Kidney (tissue), 14 donors: ENCODE measurements around the gene SHD. TPM values are rescaled to one million over a fixed set of nuclear protein-coding genes. Genes with fewer than 3 reads are reported as not detected.

ENCODE experiments used
- DNase-seq, 5 donors: peaks; one replicate each; pipeline ENCODE4 v3.0.0-alpha.2; 2013 to 2020
- FAIRE-seq: peaks from 2 replicates; lab custom pipeline; 2012; peaks lifted over from hg19 to GRCh38; lab: Jason Lieb, UNC
- H3K27ac ChIP-seq, 2 donors: one replicate each; pipeline ENCODE4 v1.7.0; 2013; ENCODE audit warnings: low read depth in 2 of 2, low read length in 2 of 2, inconsistent platforms in 1 of 2
- H3K27me3 ChIP-seq: one replicate; pipeline ENCODE4 v1.7.1; 2013; ENCODE audit warnings: low read length, inconsistent platforms; ENCODE audit not compliant: control insufficient read depth, insufficient read depth
- H3K36me3 ChIP-seq, 3 donors: one replicate each; pipeline versions ENCODE4 v1.7.0 to v1.7.1; 2013; ENCODE audit warnings: low read length in 3 of 3, control low read depth in 1 of 3, inconsistent platforms in 1 of 3; ENCODE audit not compliant: insufficient read depth in 3 of 3, control insufficient read depth in 2 of 3
- H3K4me1 ChIP-seq, 3 donors: one replicate each; pipeline versions ENCODE4 v1.7.0 to v1.7.1; 2013; ENCODE audit warnings: low read length in 3 of 3, inconsistent platforms in 1 of 3, low read depth in 1 of 3; ENCODE audit not compliant: control insufficient read depth in 2 of 3, insufficient read depth in 2 of 3
- H3K4me3 ChIP-seq, 3 donors: one replicate each; pipeline versions ENCODE4 v1.7.0 to v1.8.1; 2013; ENCODE audit warnings: low read length in 3 of 3, control low read depth in 1 of 3, inconsistent platforms in 1 of 3
- H3K9ac ChIP-seq, 3 donors: one replicate each; pipeline versions ENCODE4 v1.7.0 to v1.7.1; 2013; ENCODE audit warnings: low read length in 3 of 3, control low read depth in 1 of 3, inconsistent platforms in 1 of 3
- H3K9me3 ChIP-seq, 3 donors: one replicate each; pipeline versions ENCODE4 v1.7.0 to v1.7.1; 2013; ENCODE audit warnings: low read length in 3 of 3, control low read depth in 1 of 3, inconsistent platforms in 1 of 3; ENCODE audit not compliant: control insufficient read depth in 2 of 3, insufficient read depth in 1 of 3
- CTCF ChIP-seq: IDR thresholded peaks from 3 replicates; pipeline ENCODE4 v1.5.1; 2012; ENCODE audit warnings: mild to moderate bottlenecking, moderate library complexity, borderline replicate concordance; ENCODE audit not compliant: insufficient read depth; ENCODE audit errors: extremely low read depth
- intact Hi-C: fragments of 100-400 bp; cut with DNase I; formaldehyde crosslinking; loops from one replicate; pipeline ENCODE4 v1.11.1; 2022
- polyA plus RNA-seq: library from polyadenylated mRNA; stranded (reverse); fragments of 350-450 nt; fragmentation: Illumina TruSeq; extraction: RNeasy Lipid Tissue Mini Kit (QIAGEN cat#74804); gene quantifications from one replicate; pipeline ENCODE4 v1.2.3, GENCODE V29; 2014; ENCODE audit warnings: low read depth, low replicate concordance; ENCODE audit not compliant: insufficient read depth
- total RNA-seq: library from RNA; stranded (reverse); fragmentation: NEBNext Ultra II Directional; extraction: Animal tissue kit (Norgen Biotek cat#: 25700); gene quantifications from one replicate; pipeline ENCODE4 v1.2.1, GENCODE V29; 2021
- donor health status: control.
- donor health status: control.
- donor health status: control.
- donor health status: control.
- donor health status: control.
- donor health status: DM: yes; HTN: yes; CAD: no.
- donor health status: Normal renal cell carcinoma (clear cell type).

SHD gene
- total and polyA plus RNA-seq, 2 donors from 2014 or later = not detected

GRCh38 chr19:4322942-4323665 lies 44.0 kb downstream of the SHD start:
- Histone ChIP-seq H3K4me1 (peaks cover 0 to 8% (median 0%) of the 10 kb centered on the region in 3 donors), H3K9me3 (no peaks in the 10 kb centered on the region), H3K27ac (no peak overlapping the region), H3K4me3 (no peak overlapping the region), H3K9ac (no peak overlapping the region), H3K27me3 (no peaks in the 10 kb centered on the region), H3K36me3 (no peaks in the 10 kb centered on the region)
- intact Hi-C loops = no loop called here
- DNase-seq (peak in 4 of 5 donors; percentile 39 to 83 (median 57)), FAIRE-seq (no peak)
- no peak for TF ChIP-seq CTCF

- intact Hi-C loops = no loop called here
- no peak for DNase-seq
- FAIRE-seq = no peak
- H3K9me3 ChIP-seq = no peaks in the 10 kb centered on the region
- TF ChIP-seq CTCF = no peak
- no peak overlapping the region for H3K9ac ChIP-seq
- no peak overlapping the region for H3K4me3 ChIP-seq
- no peak overlapping the region for H3K27ac ChIP-seq
- H3K36me3 ChIP-seq = no peaks in the 10 kb centered on the region
- H3K4me1 ChIP-seq = peaks cover 0 to 10% (median 0%) of the 10 kb centered on the region in 3 donors
- no peaks in the 10 kb centered on the region for H3K27me3 ChIP-seq
These were observed 44.6 kb downstream of the SHD start for GRCh38 chr19:4323692-4324091.

- TF ChIP-seq CTCF = no peak
- intact Hi-C loops = no loop called here
- Histone ChIP-seq H3K36me3 (no peaks in the 10 kb centered on the region), H3K9ac (no peak overlapping the region), H3K4me3 (no peak overlapping the region), H3K4me1 (peaks cover 0 to 10% (median 0%) of the 10 kb centered on the region in 3 donors), H3K27me3 (no peaks in the 10 kb centered on the region), H3K9me3 (no peaks in the 10 kb centered on the region), H3K27ac (no peak overlapping the region)
- no peak for DNase-seq
- FAIRE-seq = no peak
These were observed 45.2 kb downstream of the SHD start for GRCh38 chr19:4324228-4324627.
